GM21515 (cell line): ENCODE data around the gene CAPRIN2.

ENCODE experiments used
- ATAC-seq: cut with Tn5 transposase; IDR thresholded peaks from one replicate; pipeline ENCODE4 v1.9.1; 2021; ENCODE audit not compliant: unreplicated experiment

CAPRIN2 gene

GRCh38 chr12:30754750-30755394, at the start of gene CAPRIN2:
TSS of gene CAPRIN2 (minus strand) at chr12:30754951. CDS start at chr12:30753520, 1,431 bp downstream.
- peak; percentile 94 for ATAC-seq

GRCh38 chr12:30797689-30798088, 42.9 kb upstream of the CAPRIN2 start:
- no peak for ATAC-seq

GRCh38 chr12:30796891-30797371, 42.2 kb upstream of the CAPRIN2 start:
- no peak for ATAC-seq

GRCh38 chr12:30796313-30796780, 41.6 kb upstream of the CAPRIN2 start:
- ATAC-seq, result no peak

- peak; percentile 79 for ATAC-seq
These were observed 40.9 kb upstream of the CAPRIN2 start for GRCh38 chr12:30795410-30796312.

- no peak for ATAC-seq
These were observed 40.0 kb upstream of the CAPRIN2 start for GRCh38 chr12:30794591-30795409.

- ATAC-seq, result no peak
These were observed 39.3 kb upstream of the CAPRIN2 start for GRCh38 chr12:30794020-30794419.

- no peak for ATAC-seq
These were observed 38.1 kb upstream of the CAPRIN2 start for GRCh38 chr12:30792648-30793499.

GRCh38 chr12:30792085-30792484, 37.3 kb upstream of the CAPRIN2 start:
- no peak for ATAC-seq

GRCh38 chr12:30788754-30789153, 34.0 kb upstream of the CAPRIN2 start:
- no peak for ATAC-seq

- ATAC-seq, result no peak
These were observed 30.9 kb upstream of the CAPRIN2 start for GRCh38 chr12:30785630-30786029.

- no peak for ATAC-seq
These were observed 29.8 kb upstream of the CAPRIN2 start for GRCh38 chr12:30784508-30784907.

- no peak for ATAC-seq
These were observed 29.2 kb upstream of the CAPRIN2 start for GRCh38 chr12:30783946-30784345.

- ATAC-seq, result no peak
These were observed 27.8 kb upstream of the CAPRIN2 start for GRCh38 chr12:30782316-30783173.

GRCh38 chr12:30779578-30779977, 24.8 kb upstream of the CAPRIN2 start:
- ATAC-seq, result no peak

GRCh38 chr12:30779178-30779577, 24.4 kb upstream of the CAPRIN2 start:
- no peak for ATAC-seq

- no peak for ATAC-seq
These were observed 19.8 kb upstream of the CAPRIN2 start for GRCh38 chr12:30774599-30774998.

- ATAC-seq, result no peak
These were observed 15.1 kb upstream of the CAPRIN2 start for GRCh38 chr12:30769802-30770201.

- ATAC-seq, result no peak
These were observed 9.5 kb upstream of the CAPRIN2 start for GRCh38 chr12:30764251-30764650.
